ENCODE data around the gene C15orf39.

DNA sequence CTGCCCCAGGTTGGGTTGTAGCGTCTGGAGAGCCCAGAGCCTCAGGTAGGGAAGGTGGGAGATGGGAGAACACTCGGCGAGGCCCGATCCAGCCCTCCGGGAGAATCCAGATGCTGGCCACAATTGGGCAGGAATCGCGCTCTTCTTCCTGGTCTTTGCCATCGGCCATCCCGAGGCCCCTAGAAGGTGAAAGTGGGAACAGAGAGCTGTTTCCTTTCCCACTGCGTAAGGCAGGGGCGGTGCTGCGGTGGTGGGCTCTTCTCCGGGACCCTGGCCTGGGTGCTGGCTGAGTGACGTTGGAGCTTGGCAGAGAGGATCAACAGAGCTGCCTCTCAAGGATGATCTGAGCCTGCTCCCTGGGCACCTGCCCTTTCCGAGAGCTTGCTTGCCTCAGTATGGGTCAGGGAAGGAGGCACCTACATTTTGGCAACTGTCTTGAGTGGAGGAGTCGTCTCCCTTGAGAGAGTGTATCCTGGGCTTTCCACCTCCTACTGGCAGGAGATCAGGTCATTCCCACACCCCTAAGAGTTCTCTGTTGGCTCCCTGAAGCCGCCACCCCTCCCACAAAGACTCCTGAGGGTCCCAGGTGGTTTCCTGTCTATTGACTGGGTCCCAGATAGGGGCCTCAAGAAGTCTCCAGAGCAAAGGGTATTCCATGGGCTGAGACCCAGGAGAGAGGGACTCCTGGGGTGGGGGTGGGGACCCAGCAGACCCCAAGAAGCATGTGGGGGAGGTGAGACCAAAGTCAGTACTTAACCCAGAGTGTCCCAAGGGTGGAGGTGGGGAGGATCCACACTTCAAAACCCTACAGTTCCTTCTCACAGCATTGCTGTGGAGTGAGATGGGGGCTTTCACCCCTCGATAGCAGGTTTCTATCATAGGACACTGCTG is 1.6 kb downstream of the C15orf39 start:
- TF ChIP-seq SMARCE1 (IDR thresholded peaks at IDR 0.05), result no peak
- TF ChIP-seq, protein P1, sequence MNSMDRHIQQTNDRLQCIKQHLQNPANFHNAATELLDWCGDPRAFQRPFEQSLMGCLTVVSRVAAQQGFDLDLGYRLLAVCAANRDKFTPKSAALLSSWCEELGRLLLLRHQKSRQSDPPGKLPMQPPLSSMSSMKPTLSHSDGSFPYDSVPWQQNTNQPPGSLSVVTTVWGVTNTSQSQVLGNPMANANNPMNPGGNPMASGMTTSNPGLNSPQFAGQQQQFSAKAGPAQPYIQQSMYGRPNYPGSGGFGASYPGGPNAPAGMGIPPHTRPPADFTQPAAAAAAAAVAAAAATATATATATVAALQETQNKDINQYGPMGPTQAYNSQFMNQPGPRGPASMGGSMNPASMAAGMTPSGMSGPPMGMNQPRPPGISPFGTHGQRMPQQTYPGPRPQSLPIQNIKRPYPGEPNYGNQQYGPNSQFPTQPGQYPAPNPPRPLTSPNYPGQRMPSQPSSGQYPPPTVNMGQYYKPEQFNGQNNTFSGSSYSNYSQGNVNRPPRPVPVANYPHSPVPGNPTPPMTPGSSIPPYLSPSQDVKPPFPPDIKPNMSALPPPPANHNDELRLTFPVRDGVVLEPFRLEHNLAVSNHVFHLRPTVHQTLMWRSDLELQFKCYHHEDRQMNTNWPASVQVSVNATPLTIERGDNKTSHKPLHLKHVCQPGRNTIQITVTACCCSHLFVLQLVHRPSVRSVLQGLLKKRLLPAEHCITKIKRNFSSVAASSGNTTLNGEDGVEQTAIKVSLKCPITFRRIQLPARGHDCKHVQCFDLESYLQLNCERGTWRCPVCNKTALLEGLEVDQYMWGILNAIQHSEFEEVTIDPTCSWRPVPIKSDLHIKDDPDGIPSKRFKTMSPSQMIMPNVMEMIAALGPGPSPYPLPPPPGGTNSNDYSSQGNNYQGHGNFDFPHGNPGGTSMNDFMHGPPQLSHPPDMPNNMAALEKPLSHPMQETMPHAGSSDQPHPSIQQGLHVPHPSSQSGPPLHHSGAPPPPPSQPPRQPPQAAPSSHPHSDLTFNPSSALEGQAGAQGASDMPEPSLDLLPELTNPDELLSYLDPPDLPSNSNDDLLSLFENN (IDR thresholded peaks at IDR 0.05; ENCODE audit: low read depth in 2 of 2, low read length in 2 of 2), result no peak
- TF ChIP-seq, protein P2, sequence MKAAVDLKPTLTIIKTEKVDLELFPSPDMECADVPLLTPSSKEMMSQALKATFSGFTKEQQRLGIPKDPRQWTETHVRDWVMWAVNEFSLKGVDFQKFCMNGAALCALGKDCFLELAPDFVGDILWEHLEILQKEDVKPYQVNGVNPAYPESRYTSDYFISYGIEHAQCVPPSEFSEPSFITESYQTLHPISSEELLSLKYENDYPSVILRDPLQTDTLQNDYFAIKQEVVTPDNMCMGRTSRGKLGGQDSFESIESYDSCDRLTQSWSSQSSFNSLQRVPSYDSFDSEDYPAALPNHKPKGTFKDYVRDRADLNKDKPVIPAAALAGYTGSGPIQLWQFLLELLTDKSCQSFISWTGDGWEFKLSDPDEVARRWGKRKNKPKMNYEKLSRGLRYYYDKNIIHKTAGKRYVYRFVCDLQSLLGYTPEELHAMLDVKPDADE (conservative IDR thresholded peaks at IDR 0.05; ENCODE audit: control insufficient read depth, low read depth, low read length), result no peak
- TF ChIP-seq PHF20 (IDR thresholded peaks at IDR 0.05; ENCODE audit: partially characterized antibody), result no peak
- no peak for TF ChIP-seq EHMT2 (IDR thresholded peaks at IDR 0.05)
- no peak for TF ChIP-seq SNRNP70 (optimal IDR thresholded peaks at IDR 0.05; ENCODE audit: low read depth, low read length)
- TF ChIP-seq CBFB (CRISPR knock-in tag; IDR thresholded peaks at IDR 0.05), result no peak
- TF ChIP-seq, protein P3, sequence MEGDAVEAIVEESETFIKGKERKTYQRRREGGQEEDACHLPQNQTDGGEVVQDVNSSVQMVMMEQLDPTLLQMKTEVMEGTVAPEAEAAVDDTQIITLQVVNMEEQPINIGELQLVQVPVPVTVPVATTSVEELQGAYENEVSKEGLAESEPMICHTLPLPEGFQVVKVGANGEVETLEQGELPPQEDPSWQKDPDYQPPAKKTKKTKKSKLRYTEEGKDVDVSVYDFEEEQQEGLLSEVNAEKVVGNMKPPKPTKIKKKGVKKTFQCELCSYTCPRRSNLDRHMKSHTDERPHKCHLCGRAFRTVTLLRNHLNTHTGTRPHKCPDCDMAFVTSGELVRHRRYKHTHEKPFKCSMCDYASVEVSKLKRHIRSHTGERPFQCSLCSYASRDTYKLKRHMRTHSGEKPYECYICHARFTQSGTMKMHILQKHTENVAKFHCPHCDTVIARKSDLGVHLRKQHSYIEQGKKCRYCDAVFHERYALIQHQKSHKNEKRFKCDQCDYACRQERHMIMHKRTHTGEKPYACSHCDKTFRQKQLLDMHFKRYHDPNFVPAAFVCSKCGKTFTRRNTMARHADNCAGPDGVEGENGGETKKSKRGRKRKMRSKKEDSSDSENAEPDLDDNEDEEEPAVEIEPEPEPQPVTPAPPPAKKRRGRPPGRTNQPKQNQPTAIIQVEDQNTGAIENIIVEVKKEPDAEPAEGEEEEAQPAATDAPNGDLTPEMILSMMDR (IDR thresholded peaks at IDR 0.05 in 2 of 3, conservative IDR thresholded peaks at IDR 0.05 in 1 of 3; ENCODE audit: insufficient read depth in 2 of 3, low read depth in 1 of 3, low read length in 3 of 3), result no peak
- TF ChIP-seq ZNF282 (CRISPR knock-in tag; IDR thresholded peaks at IDR 0.05), result no peak
- TF ChIP-seq ZNF24 (IDR thresholded peaks at IDR 0.05), result no peak
- TF ChIP-seq, protein P4, sequence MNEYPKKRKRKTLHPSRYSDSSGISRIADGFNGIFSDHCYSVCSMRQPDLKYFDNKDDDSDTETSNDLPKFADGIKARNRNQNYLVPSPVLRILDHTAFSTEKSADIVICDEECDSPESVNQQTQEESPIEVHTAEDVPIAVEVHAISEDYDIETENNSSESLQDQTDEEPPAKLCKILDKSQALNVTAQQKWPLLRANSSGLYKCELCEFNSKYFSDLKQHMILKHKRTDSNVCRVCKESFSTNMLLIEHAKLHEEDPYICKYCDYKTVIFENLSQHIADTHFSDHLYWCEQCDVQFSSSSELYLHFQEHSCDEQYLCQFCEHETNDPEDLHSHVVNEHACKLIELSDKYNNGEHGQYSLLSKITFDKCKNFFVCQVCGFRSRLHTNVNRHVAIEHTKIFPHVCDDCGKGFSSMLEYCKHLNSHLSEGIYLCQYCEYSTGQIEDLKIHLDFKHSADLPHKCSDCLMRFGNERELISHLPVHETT (CRISPR knock-in tag; conservative IDR thresholded peaks at IDR 0.05 in 1 of 2, IDR thresholded peaks at IDR 0.05 in 1 of 2), result no peak
- TF ChIP-seq ZNF384 (IDR thresholded peaks at IDR 0.05; ENCODE audit: low read depth, low read length), result no peak
- TF ChIP-seq POLR2A (conservative IDR thresholded peaks at IDR 0.05), result no peak
- no peak for TF ChIP-seq KDM1A (IDR thresholded peaks at IDR 0.05)
